Endothelial cell of umbilical vein (primary cell): ENCODE measurements around the gene MACROD2.

ENCODE experiments used
- POLR2A ChIP-seq: IDR thresholded peaks from 2 replicates; pipeline ENCODE4 v1.6.1; 2012; ENCODE audit warnings: low read depth, mild to moderate bottlenecking, control low read depth, low read length
- TF ChIP-seq, protein P1 (sequence below), 2 donors: IDR thresholded peaks; 1 replicate in 1 of 2; 2 replicates in 1 of 2; pipeline ENCODE4 v1.5.1; 2011; ENCODE audit warnings: low read length in 2 of 2, mild to moderate bottlenecking in 2 of 2, moderate library complexity in 2 of 2, control low read depth in 1 of 2, inconsistent platforms in 1 of 2, low read depth in 1 of 2; ENCODE audit not compliant: insufficient read depth in 1 of 2; ENCODE audit errors: extremely low read depth in 1 of 2

GRCh38 chr20:15609921-15610320, 1614.6 kb downstream of the MACROD2 start:
- TF ChIP-seq, protein P1, sequence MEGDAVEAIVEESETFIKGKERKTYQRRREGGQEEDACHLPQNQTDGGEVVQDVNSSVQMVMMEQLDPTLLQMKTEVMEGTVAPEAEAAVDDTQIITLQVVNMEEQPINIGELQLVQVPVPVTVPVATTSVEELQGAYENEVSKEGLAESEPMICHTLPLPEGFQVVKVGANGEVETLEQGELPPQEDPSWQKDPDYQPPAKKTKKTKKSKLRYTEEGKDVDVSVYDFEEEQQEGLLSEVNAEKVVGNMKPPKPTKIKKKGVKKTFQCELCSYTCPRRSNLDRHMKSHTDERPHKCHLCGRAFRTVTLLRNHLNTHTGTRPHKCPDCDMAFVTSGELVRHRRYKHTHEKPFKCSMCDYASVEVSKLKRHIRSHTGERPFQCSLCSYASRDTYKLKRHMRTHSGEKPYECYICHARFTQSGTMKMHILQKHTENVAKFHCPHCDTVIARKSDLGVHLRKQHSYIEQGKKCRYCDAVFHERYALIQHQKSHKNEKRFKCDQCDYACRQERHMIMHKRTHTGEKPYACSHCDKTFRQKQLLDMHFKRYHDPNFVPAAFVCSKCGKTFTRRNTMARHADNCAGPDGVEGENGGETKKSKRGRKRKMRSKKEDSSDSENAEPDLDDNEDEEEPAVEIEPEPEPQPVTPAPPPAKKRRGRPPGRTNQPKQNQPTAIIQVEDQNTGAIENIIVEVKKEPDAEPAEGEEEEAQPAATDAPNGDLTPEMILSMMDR (IDR thresholded peaks at IDR 0.05; ENCODE audit: extremely low read depth in 1 of 2, insufficient read depth in 1 of 2, low read depth in 1 of 2, low read length in 2 of 2) = no peak
- no peak for TF ChIP-seq POLR2A
